ENCODE measurements around the gene GYPC. TPM values are rescaled to one million over a fixed set of nuclear protein-coding genes. Genes with fewer than 3 reads are reported as not detected.

Gene GYPC
- total and polyA plus RNA-seq, 4 donors: 8.7 to 419 (median 12.3) TPM

- 90% methylated on average over 9 of the region's 9 CpGs for WGBS
- Histone ChIP-seq H3K9ac (ENCODE audit: low read depth in 1 of 2, low read length in 2 of 2) (no peak overlapping the region), H3K36me3 (ENCODE audit: control insufficient read depth in 4 of 4, insufficient read depth in 3 of 4, low read depth in 1 of 4, low read length in 3 of 4) (no peaks in the 10 kb centered on the region), H3K27me3 (ENCODE audit: control insufficient read depth in 4 of 4, insufficient read depth in 4 of 4, low read length in 3 of 4) (no peaks in the 10 kb centered on the region), H3K4me1 (ENCODE audit: control insufficient read depth in 4 of 4, insufficient read depth in 4 of 4, low read length in 3 of 4) (no peaks in the 10 kb centered on the region), H3K27ac (ENCODE audit: low read depth in 1 of 2, low read length in 2 of 2) (no peak overlapping the region), H3K4me3 (ENCODE audit: low read depth in 1 of 3, low read length in 3 of 3) (no peak overlapping the region), H3K9me3 (ENCODE audit: control insufficient read depth in 4 of 4, low read length in 3 of 4) (peaks cover 2 to 11% (median 5%) of the 10 kb centered on the region in 4 donors)
- TF ChIP-seq HNF4G (IDR thresholded peaks at IDR 0.05) (no peak), EGR1 (IDR thresholded peaks at IDR 0.05; ENCODE audit: low read depth in 2 of 2) (no peak), TAF1 (conservative IDR thresholded peaks at IDR 0.05) (no peak), NR2F2 (IDR thresholded peaks at IDR 0.05) (no peak), YY1 (IDR thresholded peaks at IDR 0.05) (no peak), MAX (IDR thresholded peaks at IDR 0.05) (no peak), SP1 (IDR thresholded peaks at IDR 0.05) (no peak), RAD21 (IDR thresholded peaks at IDR 0.05) (no peak), FOXA1 (IDR thresholded peaks at IDR 0.05) (no peak), HNF4A (conservative IDR thresholded peaks at IDR 0.05) (no peak)
- TF ChIP-seq, protein P1, sequence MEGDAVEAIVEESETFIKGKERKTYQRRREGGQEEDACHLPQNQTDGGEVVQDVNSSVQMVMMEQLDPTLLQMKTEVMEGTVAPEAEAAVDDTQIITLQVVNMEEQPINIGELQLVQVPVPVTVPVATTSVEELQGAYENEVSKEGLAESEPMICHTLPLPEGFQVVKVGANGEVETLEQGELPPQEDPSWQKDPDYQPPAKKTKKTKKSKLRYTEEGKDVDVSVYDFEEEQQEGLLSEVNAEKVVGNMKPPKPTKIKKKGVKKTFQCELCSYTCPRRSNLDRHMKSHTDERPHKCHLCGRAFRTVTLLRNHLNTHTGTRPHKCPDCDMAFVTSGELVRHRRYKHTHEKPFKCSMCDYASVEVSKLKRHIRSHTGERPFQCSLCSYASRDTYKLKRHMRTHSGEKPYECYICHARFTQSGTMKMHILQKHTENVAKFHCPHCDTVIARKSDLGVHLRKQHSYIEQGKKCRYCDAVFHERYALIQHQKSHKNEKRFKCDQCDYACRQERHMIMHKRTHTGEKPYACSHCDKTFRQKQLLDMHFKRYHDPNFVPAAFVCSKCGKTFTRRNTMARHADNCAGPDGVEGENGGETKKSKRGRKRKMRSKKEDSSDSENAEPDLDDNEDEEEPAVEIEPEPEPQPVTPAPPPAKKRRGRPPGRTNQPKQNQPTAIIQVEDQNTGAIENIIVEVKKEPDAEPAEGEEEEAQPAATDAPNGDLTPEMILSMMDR (IDR thresholded peaks at IDR 0.05; ENCODE audit: low read depth, low read length, missing input control): no peak
- TF ChIP-seq, protein P2, sequence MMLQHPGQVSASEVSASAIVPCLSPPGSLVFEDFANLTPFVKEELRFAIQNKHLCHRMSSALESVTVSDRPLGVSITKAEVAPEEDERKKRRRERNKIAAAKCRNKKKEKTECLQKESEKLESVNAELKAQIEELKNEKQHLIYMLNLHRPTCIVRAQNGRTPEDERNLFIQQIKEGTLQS (IDR thresholded peaks at IDR 0.05): no peak
- DNase-seq (ENCODE audit: low spot score): no peak
These were observed 23.2 kb downstream of the GYPC start for GRCh38 chr2:126679094-126679713.

- no peak overlapping the region for H3K4me3 ChIP-seq (ENCODE audit: low read depth in 1 of 3, low read length in 3 of 3)
- no peak overlapping the region for H3K27ac ChIP-seq (ENCODE audit: low read depth in 1 of 2, low read length in 2 of 2)
- TF ChIP-seq FOXA1 (IDR thresholded peaks at IDR 0.05) (no peak), REST (IDR thresholded peaks at IDR 0.05) (no peak), GABPA (IDR thresholded peaks at IDR 0.05 in 1 of 2, conservative IDR thresholded peaks at IDR 0.05 in 1 of 2) (no peak), RXRA (IDR thresholded peaks at IDR 0.05) (no peak), YY1 (IDR thresholded peaks at IDR 0.05) (no peak), EGR1 (IDR thresholded peaks at IDR 0.05; ENCODE audit: low read depth in 2 of 2) (no peak), HNF4G (IDR thresholded peaks at IDR 0.05) (no peak), NR2F2 (IDR thresholded peaks at IDR 0.05) (no peak), ZBTB33 (IDR thresholded peaks at IDR 0.05) (no peak), RAD21 (IDR thresholded peaks at IDR 0.05) (no peak), FOXA2 (IDR thresholded peaks at IDR 0.05) (no peak), HNF4A (conservative IDR thresholded peaks at IDR 0.05) (no peak), JUND (IDR thresholded peaks at IDR 0.05) (no peak)
- TF ChIP-seq, protein P1 (IDR thresholded peaks at IDR 0.05; ENCODE audit: low read depth, low read length, missing input control): no peak
- TF ChIP-seq, protein P2 (IDR thresholded peaks at IDR 0.05): no peak
- no peak overlapping the region for H3K9ac ChIP-seq (ENCODE audit: low read depth in 1 of 2, low read length in 2 of 2)
- H3K9me3 ChIP-seq (ENCODE audit: control insufficient read depth in 4 of 4, low read length in 3 of 4): peaks cover 0 to 6% (median 0%) of the 10 kb centered on the region in 4 donors
- no peak for DNase-seq (ENCODE audit: low spot score)
- no peaks in the 10 kb centered on the region for H3K4me1 ChIP-seq (ENCODE audit: control insufficient read depth in 4 of 4, insufficient read depth in 4 of 4, low read length in 3 of 4)
- H3K27me3 ChIP-seq (ENCODE audit: control insufficient read depth in 4 of 4, insufficient read depth in 4 of 4, low read length in 3 of 4): no peaks in the 10 kb centered on the region
- no peaks in the 10 kb centered on the region for H3K36me3 ChIP-seq (ENCODE audit: control insufficient read depth in 4 of 4, insufficient read depth in 3 of 4, low read depth in 1 of 4, low read length in 3 of 4)
- WGBS: 85% methylated on average over 6 of the region's 6 CpGs
These were observed 25.5 kb downstream of the GYPC start for GRCh38 chr2:126681505-126681904.

Data from liver (tissue), 9 donors.